HFF-Myc (cell line): ENCODE measurements around the gene NKX2-1.
"Not testable (repeated sequence)": the region's sequence is repeated elsewhere in the genome, so short reads cannot be mapped to it uniquely, and the experiment has no call there.

Source experiments
- DNase-seq: peaks from one replicate; pipeline ENCODE4 v3.0.0-alpha.2; 2011; ENCODE audit warnings: low read depth; ENCODE audit errors: extremely low read depth
- H3K4me3 ChIP-seq: replicated peaks from 2 replicates; pipeline ENCODE4 v1.5.1; 2011; ENCODE audit warnings: low read depth, mild to moderate bottlenecking, control low read depth, low read length
- CTCF ChIP-seq: IDR thresholded peaks from 2 replicates; pipeline ENCODE4 v1.5.1; 2012; ENCODE audit warnings: mild to moderate bottlenecking, low read depth, low read length, control low read depth; ENCODE audit errors: missing control alignments

Gene NKX2-1

GRCh38 chr14:36495666-36496065 is 24.4 kb downstream of the NKX2-1 start:
- DNase-seq: no peak
- H3K4me3 ChIP-seq: no peak overlapping the region
- no peak for TF ChIP-seq CTCF

DNA sequence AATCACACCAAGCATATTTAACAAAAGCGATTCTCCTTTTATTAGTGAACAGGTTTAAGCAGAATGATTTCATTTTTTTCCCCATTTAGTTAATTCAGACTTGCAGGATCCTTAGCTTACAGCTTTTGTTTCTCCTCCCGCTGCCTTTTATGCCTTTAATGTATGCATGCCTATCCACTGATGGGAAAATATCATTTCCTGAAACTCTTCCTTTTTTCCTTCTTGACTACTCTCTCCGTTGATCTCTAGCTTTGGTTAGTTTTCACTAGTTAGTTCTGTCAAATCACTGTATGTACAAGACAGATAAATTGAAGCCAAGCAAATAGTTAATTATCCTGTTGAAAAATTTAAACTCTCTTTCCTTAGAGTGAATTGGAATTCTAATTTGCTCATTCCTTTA is 26.3 kb downstream of the NKX2-1 start:
- no peak overlapping the region for H3K4me3 ChIP-seq
- no peak for DNase-seq
- no peak for TF ChIP-seq CTCF

DNA sequence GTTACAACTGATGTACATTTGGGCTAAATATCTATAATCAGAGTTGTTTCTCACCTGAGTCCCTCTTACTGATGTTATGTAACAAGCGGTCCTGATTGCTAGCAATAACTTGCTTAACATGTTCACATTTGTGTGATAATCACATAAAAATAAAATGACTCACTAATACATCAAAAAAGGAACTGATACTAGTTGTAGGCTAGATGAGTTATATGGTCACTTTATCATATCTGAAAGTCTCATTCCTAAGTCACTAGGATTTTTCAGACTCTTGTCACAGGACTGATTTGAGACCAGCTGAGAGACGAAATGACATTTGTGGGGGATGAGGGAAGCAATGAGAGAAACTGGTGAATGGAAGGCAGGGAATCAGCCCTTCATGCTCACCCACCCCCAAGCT is 34.3 kb downstream of the NKX2-1 start:
- H3K4me3 ChIP-seq: no peak overlapping the region
- TF ChIP-seq CTCF: no peak
- DNase-seq: no peak

- no peak for TF ChIP-seq CTCF
- no peak for DNase-seq
- H3K4me3 ChIP-seq: no peak overlapping the region
Measured at GRCh38 chr14:36479344-36479743, 40.7 kb downstream of the NKX2-1 start.

DNA sequence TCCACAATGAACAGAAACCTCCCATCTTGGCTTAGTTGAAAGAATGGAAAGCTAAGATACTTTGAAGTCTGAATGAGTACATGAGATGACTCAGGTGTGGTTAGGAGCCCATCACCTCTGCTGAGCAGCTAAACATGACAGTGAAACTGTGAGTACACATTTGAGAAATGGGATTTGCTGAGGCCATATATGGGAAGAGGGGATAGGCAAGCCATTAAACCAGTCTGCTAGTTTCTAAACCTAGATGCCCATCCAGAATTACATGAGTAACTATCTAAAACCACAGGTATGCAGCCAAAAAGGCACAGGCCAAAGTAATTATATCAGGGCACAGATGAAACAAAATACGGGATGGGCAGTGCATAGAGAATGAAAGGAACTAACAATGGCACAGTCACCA is 41.2 kb downstream of the NKX2-1 start:
- no peak for DNase-seq
- no peak for TF ChIP-seq CTCF
- H3K4me3 ChIP-seq: no peak overlapping the region

- TF ChIP-seq CTCF: no peak
- DNase-seq: no peak
- H3K4me3 ChIP-seq: no peak overlapping the region
Measured at GRCh38 chr14:36477266-36477665, 42.8 kb downstream of the NKX2-1 start.

DNA sequence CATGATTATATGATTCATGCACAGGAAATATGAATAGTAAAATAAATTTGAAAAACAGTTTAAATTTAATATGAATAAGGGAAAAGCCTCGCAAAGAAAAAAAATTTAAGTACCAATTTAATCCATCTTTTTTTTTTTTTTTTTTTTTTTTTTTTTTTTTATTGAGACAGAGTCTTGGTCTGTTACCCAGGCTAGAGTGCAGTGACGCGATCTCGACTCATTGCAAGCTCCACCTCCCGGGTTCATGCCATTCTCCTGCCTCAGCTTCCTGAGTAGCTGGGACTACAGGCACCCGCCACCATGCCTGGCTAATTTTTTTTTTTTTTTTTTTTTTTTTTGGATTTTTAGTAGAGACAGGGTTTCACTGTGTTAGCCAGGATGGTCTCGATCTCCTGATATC is 44.0 kb downstream of the NKX2-1 start:
- DNase-seq, H3K4me3 ChIP-seq: not testable (repeated sequence)
